Lower leg skin (tissue), 4 donors: ENCODE results near the gene PPARA. TPM values are rescaled to one million over a fixed set of nuclear protein-coding genes. Genes with fewer than 3 reads are reported as not detected.

Experiments
- DNase-seq, 2 donors: peaks; one replicate each; pipeline ENCODE4 v3.0.0-alpha.2; 2019; ENCODE audit warnings: low spot score in 2 of 2
- H3K4me3 ChIP-seq: fragments of 200-600 bp; sonication (generic); 2 replicates; pipeline ENCODE4 v1.5.1; 2017; ENCODE audit warnings: mild to moderate bottlenecking, low read depth; ENCODE audit not compliant: poor library complexity, severe bottlenecking
- CTCF ChIP-seq, 3 donors: fragments of 450-650 bp; IDR thresholded peaks; one replicate each; pipeline ENCODE4 v1.5.1; 2016; ENCODE audit warnings: antibody characterized with exemption in 3 of 3, mild to moderate bottlenecking in 3 of 3, moderate library complexity in 2 of 3
- POLR2A ChIP-seq, 2 donors: fragments of 450-650 bp; IDR thresholded peaks; one replicate each; pipeline ENCODE4 v1.6.1; 2016 to 2017; ENCODE audit warnings: antibody characterized with exemption in 2 of 2, mild to moderate bottlenecking in 1 of 2, moderate library complexity in 1 of 2
- WGBS, 2 donors: methylation state at CpG; one replicate each; pipeline ENCODE4 v1.1.5; 2018; 5-methylcytosine and 5-hydroxymethylcytosine counted together
- intact Hi-C: fragments of 100-400 bp; cut with DNase I; formaldehyde crosslinking; loops from one replicate; pipeline ENCODE4 v1.15.0; 2023; ENCODE audit warnings: low total_unique reads
- total RNA-seq, 4 donors: library from RNA; depleted of rRNA; stranded (reverse); fragments of >200 nt; gene quantifications; one replicate each; pipeline ENCODE4 v1.1.0, GENCODE V29; 2016

PPARA gene
- total RNA-seq, 4 donors from 2014 or later: 27.8 to 58.1 (median 37.8) TPM

- no peak overlapping the region for H3K4me3 ChIP-seq
- WGBS, 2 donors: 53 to 68% methylated on average over 19 to 20 of the region's 20 CpGs
- TF ChIP-seq POLR2A (IDR thresholded peaks at IDR 0.05) (no peak), CTCF (IDR thresholded peaks at IDR 0.05) (no peak)
- intact Hi-C loops: no loop called here
- no peak for DNase-seq
Measured at GRCh38 chr22:46112405-46112804, 37.9 kb upstream of the PPARA start.

- TF ChIP-seq CTCF (IDR thresholded peaks at IDR 0.05) (no peak), POLR2A (IDR thresholded peaks at IDR 0.05) (no peak)
- WGBS, 2 donors: 53 to 67% methylated on average over 16 to 18 of the region's 25 CpGs
- no peak overlapping the region for H3K4me3 ChIP-seq
- DNase-seq: no peak
- intact Hi-C loops: no loop called here
Measured at GRCh38 chr22:46113110-46113909, 37.0 kb upstream of the PPARA start.

- 47 to 54% methylated on average over 7 to 14 of the region's 21 CpGs for WGBS, 2 donors
- intact Hi-C loops: no loop called here
Measured at GRCh38 chr22:46113910-46114517, 36.3 kb upstream of the PPARA start.

GRCh38 chr22:46114518-46115387, 35.6 kb upstream of the PPARA start:
- H3K4me3 ChIP-seq: no peak overlapping the region
- intact Hi-C loops: loop anchor here (5.0 kb wide), 1 partner anchor 117 kb away; no protein-coding TSS in a partner anchor
- no peak for DNase-seq

More at GRCh38 chr22:46113910-46114517, 36.3 kb upstream of the PPARA start:
- no peak for DNase-seq
- TF ChIP-seq CTCF (IDR thresholded peaks at IDR 0.05) (no peak), POLR2A (IDR thresholded peaks at IDR 0.05) (no peak)
- no peak overlapping the region for H3K4me3 ChIP-seq

GRCh38 chr22:46115388-46115678, 35.0 kb upstream of the PPARA start:
- intact Hi-C loops: loop anchor here (5.0 kb wide), 1 partner anchor 118 kb away; no protein-coding TSS in a partner anchor
- DNase-seq: no peak
- no peak overlapping the region for H3K4me3 ChIP-seq
- WGBS, 2 donors: 46 to 73% methylated on average over 4 of the region's 4 CpGs
- TF ChIP-seq CTCF (IDR thresholded peaks at IDR 0.05): no peak
- TF ChIP-seq POLR2A (IDR thresholded peaks at IDR 0.05): no peak

More at GRCh38 chr22:46114518-46115387, 35.6 kb upstream of the PPARA start:
- 41 to 44% methylated on average over 12 to 14 of the region's 15 CpGs for WGBS, 2 donors
- TF ChIP-seq POLR2A (IDR thresholded peaks at IDR 0.05) (no peak), CTCF (IDR thresholded peaks at IDR 0.05) (no peak)
